PC-9 (cell line): ENCODE measurements around the gene LRATD1. TPM values are rescaled to one million over a fixed set of nuclear protein-coding genes. Genes with fewer than 3 reads are reported as not detected.

Experiments
- Bru-seq: library from RNA; stranded (reverse); fragments of 400-500 nt; gene quantifications from one replicate; lab custom pipeline; 2021; lab: Mats Ljungman, UMichigan
- BruChase-seq, 2 experiments: library from RNA; stranded (reverse); fragments of 400-500 nt; gene quantifications; one replicate each; lab custom pipeline; 2021; lab: Mats Ljungman, UMichigan
- BruUV-seq: library from RNA; stranded (reverse); fragments of 400-500 nt; replicated peaks from 2 replicates; lab custom pipeline; 2021; lab: Mats Ljungman, UMichigan
- CTCF ChIA-PET: fragments of 300-600 bp; sonication (Branson Sonifier 250); formaldehyde crosslinking; loops from one replicate; lab custom pipeline; 2022; ENCODE audit warnings: antibody characterized with exemption; lab: Charles Lee
- POLR2A ChIA-PET: fragments of 300-600 bp; sonication (Branson Sonifier 250); formaldehyde crosslinking; loops from one replicate; lab custom pipeline; 2022; ENCODE audit warnings: antibody characterized with exemption; ENCODE audit not compliant: unreplicated experiment; lab: Charles Lee
- DNase-seq, 2 experiments: peaks; one replicate each; pipeline versions ENCODE4 v3.0.0 to v3.0.0-alpha.2; 2015 to 2022; ENCODE audit warnings: mixed read lengths in 1 of 2
- H2AFZ ChIP-seq: fragments of 200-600 bp; sonication (generic); 2 replicates; pipeline ENCODE4 v1.8.1; 2017; ENCODE audit warnings: antibody characterized with exemption
- H3F3A ChIP-seq: fragments of 200-600 bp; sonication (generic); 2 replicates; pipeline ENCODE4 v1.8.1; 2017; ENCODE audit warnings: antibody characterized with exemption, mild to moderate bottlenecking, low read depth; ENCODE audit not compliant: insufficient read depth
- H3K27ac ChIP-seq: fragments of 200-600 bp; sonication (generic); 2 replicates; pipeline ENCODE4 v1.6.1; 2016; ENCODE audit warnings: mixed run types
- H3K27me3 ChIP-seq: fragments of 200-600 bp; sonication (generic); 2 replicates; pipeline ENCODE4 v1.6.1; 2016; ENCODE audit warnings: low read depth, mixed run types; ENCODE audit not compliant: insufficient read depth
- H3K36me3 ChIP-seq: fragments of 200-600 bp; sonication (generic); 2 replicates; pipeline ENCODE4 v1.6.1; 2016; ENCODE audit warnings: low read depth, mixed run types
- H3K4me1 ChIP-seq: fragments of 200-600 bp; sonication (generic); replicated peaks from 2 replicates; pipeline ENCODE4 v1.6.1; 2016; ENCODE audit warnings: mixed run types; ENCODE audit not compliant: insufficient read depth
- H3K4me2 ChIP-seq: fragments of 200-600 bp; sonication (generic); 2 replicates; pipeline ENCODE4 v1.6.1; 2017; ENCODE audit warnings: mixed run types
- H3K4me3 ChIP-seq: fragments of 200-600 bp; sonication (generic); 2 replicates; pipeline ENCODE4 v1.6.1; 2016; ENCODE audit warnings: mixed run types
- H3K79me2 ChIP-seq: fragments of 200-600 bp; sonication (generic); 2 replicates; pipeline ENCODE4 v1.6.1; 2017; ENCODE audit warnings: low read depth, mixed run types
- H3K9me2 ChIP-seq: fragments of 200-600 bp; sonication (generic); 2 replicates; pipeline ENCODE4 v1.8.1; 2017; ENCODE audit warnings: mild to moderate bottlenecking; ENCODE audit not compliant: insufficient read depth
- H3K9me3 ChIP-seq: fragments of 200-600 bp; sonication (generic); 2 replicates; pipeline ENCODE4 v1.8.1; 2016; ENCODE audit warnings: low read depth; ENCODE audit not compliant: insufficient read depth
- H4K20me1 ChIP-seq: fragments of 200-600 bp; sonication (generic); 2 replicates; pipeline ENCODE4 v1.8.1; 2017; ENCODE audit not compliant: insufficient read depth
- EZH2 ChIP-seq: fragments of 200-600 bp; sonication (generic); IDR thresholded peaks from 2 replicates; pipeline ENCODE4 v1.8.0; 2017; ENCODE audit warnings: antibody characterized with exemption, low read depth
- intact Hi-C: fragments of 100-400 bp; cut with micrococcal nuclease; formaldehyde crosslinking; loops from one replicate; pipeline ENCODE4 v1.10.0; 2022; ENCODE audit not compliant: unreplicated experiment
- long read RNA-seq: library from polyadenylated mRNA; stranded (forward); transcript quantifications from one replicate; pipeline ENCODE4 v2.0.0, GENCODE V29; 2022
- total RNA-seq: library from RNA; stranded (reverse); gene quantifications from 2 replicates; pipeline ENCODE4 v1.2.3, GENCODE V29; 2021
- TF ChIP-seq, protein P1 (sequence below): fragments of 200-600 bp; sonication (generic); conservative IDR thresholded peaks from 2 replicates; pipeline ENCODE4 v1.6.1; 2017; ENCODE audit warnings: mixed run types, antibody characterized with exemption, mild to moderate bottlenecking, moderate library complexity

Gene LRATD1, protein sequence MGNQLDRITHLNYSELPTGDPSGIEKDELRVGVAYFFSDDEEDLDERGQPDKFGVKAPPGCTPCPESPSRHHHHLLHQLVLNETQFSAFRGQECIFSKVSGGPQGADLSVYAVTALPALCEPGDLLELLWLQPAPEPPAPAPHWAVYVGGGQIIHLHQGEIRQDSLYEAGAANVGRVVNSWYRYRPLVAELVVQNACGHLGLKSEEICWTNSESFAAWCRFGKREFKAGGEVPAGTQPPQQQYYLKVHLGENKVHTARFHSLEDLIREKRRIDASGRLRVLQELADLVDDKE
- total RNA-seq = 3.8 TPM in 2 replicates
- percentile 43 among the genes with signal in this experiment for Bru-seq, nascent RNA
- BruChase-seq, experiment 1, labeled RNA remaining after a 2-hour chase = percentile 55 among the genes with signal in this experiment
- BruChase-seq, experiment 2, labeled RNA remaining after a 6-hour chase = percentile 57 among the genes with signal in this experiment
- long read RNA-seq, partial matches to known transcripts = 0 of 7 reads
- long read RNA-seq, other reads (novel, unspliced or antisense) = 5 of 7 reads

DNA sequence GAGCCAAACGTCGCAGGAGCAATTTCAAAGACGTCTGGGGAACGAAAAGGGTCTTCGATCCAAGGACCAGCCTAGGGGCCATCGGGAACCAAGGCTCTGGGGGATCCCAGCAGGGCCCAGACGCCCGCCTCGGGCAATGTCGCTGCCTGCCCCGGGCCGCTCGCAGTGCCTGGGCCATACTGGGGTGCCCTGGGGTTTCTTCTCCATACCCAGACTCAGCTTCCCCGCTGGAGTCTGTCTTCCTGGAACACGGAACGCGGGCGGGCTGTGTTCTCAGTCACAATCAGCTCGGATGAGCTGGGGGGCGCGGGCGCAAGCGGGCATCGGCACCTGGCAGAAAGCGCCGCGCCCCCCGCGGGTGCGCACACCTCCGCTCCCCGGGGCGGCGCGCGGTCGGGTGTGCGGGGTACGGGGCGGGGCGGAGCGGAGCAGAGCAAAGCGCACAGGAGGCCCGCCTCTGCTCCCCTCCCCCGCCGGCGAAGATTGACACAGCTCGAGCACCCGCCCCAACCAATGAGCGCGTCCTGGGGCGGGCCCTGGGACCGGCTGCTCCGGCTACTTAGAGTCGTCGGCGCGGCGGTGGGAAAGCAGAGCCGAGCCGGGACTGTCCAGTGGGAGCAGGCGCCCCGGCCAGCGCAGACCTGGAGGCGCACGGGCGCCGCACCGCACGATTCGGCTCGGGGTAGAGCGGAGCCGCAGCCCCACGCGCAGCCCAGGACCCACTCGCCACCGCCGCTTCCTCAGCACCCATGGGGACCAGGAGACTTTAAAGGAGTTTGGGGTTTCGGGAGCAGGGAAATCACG lies at the start of gene LRATD1:
TSS of gene LRATD1 (plus strand) at position 585 of the 804 bp plus-strand sequence. CDS start 1,263 bp downstream, outside the sequence.
- Histone ChIP-seq H3K36me3 (no peaks in the 10 kb centered on the region), H3K4me2 (peak within 1 kb of the TSS; percentile 71), H3K27ac (no peak within 1 kb of the TSS), H3K79me2 (no peaks in the 10 kb centered on the region), H3F3A (no peaks in the 10 kb centered on the region), H3K9me2 (no peaks in the 10 kb centered on the region), H3K27me3 (peaks cover 18% of the 10 kb centered on the region; the same call in 1 of the 2 replicates), H4K20me1 (no peaks in the 10 kb centered on the region), H2AFZ (no peak within 1 kb of the TSS), H3K9me3 (no peaks in the 10 kb centered on the region; the same call in 1 of the 2 replicates), H3K4me3 (peak within 1 kb of the TSS; percentile 39; the same call in 1 of the 2 replicates), H3K4me1 (no peaks in the 10 kb centered on the region)
- ChIA-PET CTCF (no interaction called here), POLR2A (interaction anchor here (0.6 to 1.0 kb wide), 2 partner anchors 377 to 1159 kb away, joined by 5 to 7 read pairs; no protein-coding TSS in a partner anchor)
- BruUV-seq = no TSS peak
- TF ChIP-seq, protein P1, sequence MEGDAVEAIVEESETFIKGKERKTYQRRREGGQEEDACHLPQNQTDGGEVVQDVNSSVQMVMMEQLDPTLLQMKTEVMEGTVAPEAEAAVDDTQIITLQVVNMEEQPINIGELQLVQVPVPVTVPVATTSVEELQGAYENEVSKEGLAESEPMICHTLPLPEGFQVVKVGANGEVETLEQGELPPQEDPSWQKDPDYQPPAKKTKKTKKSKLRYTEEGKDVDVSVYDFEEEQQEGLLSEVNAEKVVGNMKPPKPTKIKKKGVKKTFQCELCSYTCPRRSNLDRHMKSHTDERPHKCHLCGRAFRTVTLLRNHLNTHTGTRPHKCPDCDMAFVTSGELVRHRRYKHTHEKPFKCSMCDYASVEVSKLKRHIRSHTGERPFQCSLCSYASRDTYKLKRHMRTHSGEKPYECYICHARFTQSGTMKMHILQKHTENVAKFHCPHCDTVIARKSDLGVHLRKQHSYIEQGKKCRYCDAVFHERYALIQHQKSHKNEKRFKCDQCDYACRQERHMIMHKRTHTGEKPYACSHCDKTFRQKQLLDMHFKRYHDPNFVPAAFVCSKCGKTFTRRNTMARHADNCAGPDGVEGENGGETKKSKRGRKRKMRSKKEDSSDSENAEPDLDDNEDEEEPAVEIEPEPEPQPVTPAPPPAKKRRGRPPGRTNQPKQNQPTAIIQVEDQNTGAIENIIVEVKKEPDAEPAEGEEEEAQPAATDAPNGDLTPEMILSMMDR = no peak
- peak in 1 of 2 experiments; percentile 79 for DNase-seq
- intact Hi-C loops = loop anchor here (10.0 kb wide), 3 partner anchors 142 to 952 kb away; no protein-coding TSS in a partner anchor

DNA sequence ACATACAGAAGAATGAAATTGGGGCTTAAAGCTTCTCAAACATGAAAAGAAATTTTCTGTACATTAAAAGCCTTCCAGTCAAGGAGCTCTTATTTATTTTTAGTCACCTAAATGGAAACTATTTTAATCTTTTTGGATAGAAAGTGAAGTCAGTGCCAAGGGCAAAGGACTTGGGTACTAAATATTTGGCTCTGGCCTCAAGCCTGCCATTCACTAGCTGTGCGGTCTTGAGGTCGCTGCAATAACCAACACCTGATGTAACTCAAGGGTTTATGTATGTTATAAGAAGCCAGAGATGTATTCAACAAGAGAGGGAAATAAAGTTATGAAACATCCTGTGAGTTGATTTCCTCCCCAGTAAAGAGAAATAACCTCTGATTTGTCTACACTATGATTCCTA lies 49.5 kb upstream of the LRATD1 start:
- ChIA-PET CTCF (no interaction called here), POLR2A (no interaction called here)
- no peak overlapping the region for H2AFZ ChIP-seq
- no peaks in the 10 kb centered on the region for H3K27me3 ChIP-seq
- no peaks in the 10 kb centered on the region; the same call in 1 of the 2 replicates for H3K9me2 ChIP-seq
- no peak for DNase-seq
- no TSS peak for BruUV-seq
- intact Hi-C loops = loop anchor here (10.0 kb wide), 1 partner anchor 58 kb away; no protein-coding TSS in a partner anchor
- H3K36me3 ChIP-seq = no peaks in the 10 kb centered on the region
- H4K20me1 ChIP-seq = no peaks in the 10 kb centered on the region
- H3K4me3 ChIP-seq = no peak overlapping the region
- no peak overlapping the region for H3K27ac ChIP-seq
- H3K4me1 ChIP-seq = no peaks in the 10 kb centered on the region
- H3F3A ChIP-seq = no peaks in the 10 kb centered on the region
- TF ChIP-seq, protein P1 = no peak
- TF ChIP-seq EZH2 = no peak
- no peaks in the 10 kb centered on the region for H3K79me2 ChIP-seq
- no peaks in the 10 kb centered on the region for H3K9me3 ChIP-seq
- H3K4me2 ChIP-seq = no peak overlapping the region

DNA sequence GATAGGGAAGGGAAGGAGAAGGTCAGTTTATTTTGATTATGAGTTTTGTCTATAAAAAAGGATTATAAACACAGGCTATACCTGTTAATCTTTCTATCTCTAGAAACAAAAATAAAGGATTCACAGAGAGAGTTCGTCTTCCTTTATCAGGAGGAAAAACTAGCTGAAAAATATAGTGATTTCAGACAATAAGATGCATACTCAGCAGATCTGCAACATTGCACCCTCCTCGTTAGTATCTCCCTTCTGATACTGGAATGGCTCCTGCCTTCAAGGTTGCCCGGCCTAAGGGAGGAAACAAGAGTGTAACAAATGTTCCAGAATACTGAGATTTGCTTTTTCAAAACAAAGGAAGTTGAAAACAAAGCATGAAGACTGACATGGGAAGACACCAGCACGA lies 48.7 kb upstream of the LRATD1 start:
- TF ChIP-seq, protein P1 = no peak
- TF ChIP-seq EZH2 = no peak
- no peak overlapping the region for H3K4me2 ChIP-seq
- no peaks in the 10 kb centered on the region for H3K36me3 ChIP-seq
- no TSS peak for BruUV-seq
- CTCF ChIA-PET = no interaction called here
- DNase-seq = no peak
- intact Hi-C loops = loop anchor here (10.0 kb wide), 1 partner anchor 59 kb away; no protein-coding TSS in a partner anchor
- no peak overlapping the region for H3K4me3 ChIP-seq
- H2AFZ ChIP-seq = no peak overlapping the region
- no peak overlapping the region for H3K27ac ChIP-seq
- H3K9me3 ChIP-seq = no peaks in the 10 kb centered on the region
- H3K27me3 ChIP-seq = no peaks in the 10 kb centered on the region
- POLR2A ChIA-PET = interaction anchor here (0.8 kb wide), 1 partner anchor 144 kb away, joined by 4 read pairs; no protein-coding TSS in a partner anchor
- no peaks in the 10 kb centered on the region for H3F3A ChIP-seq
- no peaks in the 10 kb centered on the region for H3K4me1 ChIP-seq
- H3K79me2 ChIP-seq = no peaks in the 10 kb centered on the region
- H3K9me2 ChIP-seq = no peaks in the 10 kb centered on the region; the same call in 1 of the 2 replicates
- no peaks in the 10 kb centered on the region for H4K20me1 ChIP-seq
